GM12878 (cell line): ENCODE measurements around the gene RPL13A. TPM values are rescaled to one million over a fixed set of nuclear protein-coding genes. Genes with fewer than 3 reads are reported as not detected.
A peak's percentile ranks its signal among the peaks of the same experiment; 100 is the strongest.

Experiments
- BHLHE40 ChIP-seq, 2 experiments: fragments of 450-650 bp in 1 of 2; IDR thresholded peaks; 2 replicates each; pipeline ENCODE4 v1.6.1; 2011 to 2017; ENCODE audit warnings: low read depth in 2 of 2, borderline replicate concordance in 1 of 2, improper control_type of control experiment in 1 of 2, low read length in 1 of 2, mild to moderate bottlenecking in 1 of 2
- CHD4 ChIP-seq: fragments of 200-600 bp; sonication (generic); IDR thresholded peaks from 2 replicates; pipeline ENCODE4 v1.6.1; 2016; ENCODE audit warnings: mild to moderate bottlenecking
- LARP7 ChIP-seq: fragments of 450-650 bp; IDR thresholded peaks from 2 replicates; pipeline ENCODE4 v1.6.1; 2017; ENCODE audit warnings: mild to moderate bottlenecking
- MYC ChIP-seq: IDR thresholded peaks from 2 replicates; pipeline ENCODE4 v1.6.1; 2011; ENCODE audit warnings: mild to moderate bottlenecking, low read length, moderate library complexity, inconsistent platforms; ENCODE audit not compliant: insufficient read depth, insufficient replicate concordance, insufficient read length, severe bottlenecking
- NFIC ChIP-seq: IDR thresholded peaks from 2 replicates; pipeline ENCODE4 v1.6.1; 2012; ENCODE audit warnings: low read depth, mild to moderate bottlenecking, inconsistent platforms, low read length, moderate library complexity
- NR2F1 ChIP-seq: fragments of 450-650 bp; conservative IDR thresholded peaks from 2 replicates; pipeline ENCODE4 v1.6.1; 2017; ENCODE audit warnings: mild to moderate bottlenecking
- POLR2A ChIP-seq: IDR thresholded peaks from 2 replicates; pipeline ENCODE4 v1.6.1; 2011; ENCODE audit warnings: low read depth, mild to moderate bottlenecking, low read length
- POLR2AphosphoS5 ChIP-seq: IDR thresholded peaks from 2 replicates; pipeline ENCODE4 v1.6.1; 2011; ENCODE audit warnings: mild to moderate bottlenecking, low read length, inconsistent platforms
- RBBP5 ChIP-seq: fragments of 200-600 bp; sonication (generic); conservative IDR thresholded peaks from 2 replicates; pipeline ENCODE4 v1.6.1; 2016
- SIX5 ChIP-seq: IDR thresholded peaks from 2 replicates; pipeline ENCODE4 v1.6.1; 2011; ENCODE audit warnings: mild to moderate bottlenecking, low read depth, low read length, moderate library complexity; ENCODE audit not compliant: severe bottlenecking
- ZBED1 ChIP-seq: IDR thresholded peaks from 2 replicates; pipeline ENCODE4 v1.6.1; 2016; ENCODE audit warnings: borderline replicate concordance
- polyA plus RNA-seq, 11 experiments: library from polyadenylated mRNA; depleted of rRNA in 4 of 11; unstranded in 6 of 11; stranded (reverse) in 5 of 11; fragments of >200 nt; fragmentation: Nextera tagmentation in 4 of 11; fragmentation: Illumina TruSeq in 1 of 11; extraction: Ambion mirVana in 4 of 11; extraction: Trizol in 1 of 11; gene quantifications; 1 replicate in 1 of 11; 2 replicates in 10 of 11; pipeline versions ENCODE4 v1.2.1 to v1.2.3, GENCODE V29; 2011 to 2016; ENCODE audit warnings: inconsistent platforms in 2 of 11, missing spikeins in 2 of 11, low read depth in 1 of 11
- total RNA-seq, 4 experiments: library from RNA; depleted of rRNA in 3 of 4; stranded (reverse); fragments of >200 nt in 3 of 4; fragmentation: Illumina TruSeq in 1 of 4; extraction: Trizol in 1 of 4; gene quantifications; 2 replicates each; pipeline versions ENCODE4 v1.2.1 to v1.2.3, GENCODE V29; 2013 to 2021
- TF ChIP-seq, protein P1 (sequence below): fragments of 450-650 bp; formaldehyde crosslinking; IDR thresholded peaks from 2 replicates; pipeline ENCODE4 v1.5.0; 2022; ENCODE audit warnings: mild to moderate bottlenecking, missing genetic modification characterization
- TF ChIP-seq, protein P2 (sequence below): IDR thresholded peaks from 2 replicates; pipeline ENCODE4 v1.6.1; 2012; ENCODE audit warnings: low read depth, low read length, improper control_type of control experiment
- TF ChIP-seq, protein P3 (sequence below): fragments of 450-650 bp; IDR thresholded peaks from 2 replicates; pipeline ENCODE4 v1.6.1; 2016; ENCODE audit warnings: mild to moderate bottlenecking, moderate library complexity, borderline replicate concordance
- TF ChIP-seq, protein P4 (sequence below): IDR thresholded peaks from 2 replicates; pipeline ENCODE4 v1.6.1; 2012; ENCODE audit warnings: improper control_type of control experiment, low read depth, low read length; ENCODE audit not compliant: insufficient replicate concordance

Gene RPL13A
- total and polyA plus RNA-seq, 10 of the 15 experiments (the other 5 are each of a cell fraction or from before 2014, with no cell fraction given): 1,426 to 8,961 (median 4,266) TPM

DNA sequence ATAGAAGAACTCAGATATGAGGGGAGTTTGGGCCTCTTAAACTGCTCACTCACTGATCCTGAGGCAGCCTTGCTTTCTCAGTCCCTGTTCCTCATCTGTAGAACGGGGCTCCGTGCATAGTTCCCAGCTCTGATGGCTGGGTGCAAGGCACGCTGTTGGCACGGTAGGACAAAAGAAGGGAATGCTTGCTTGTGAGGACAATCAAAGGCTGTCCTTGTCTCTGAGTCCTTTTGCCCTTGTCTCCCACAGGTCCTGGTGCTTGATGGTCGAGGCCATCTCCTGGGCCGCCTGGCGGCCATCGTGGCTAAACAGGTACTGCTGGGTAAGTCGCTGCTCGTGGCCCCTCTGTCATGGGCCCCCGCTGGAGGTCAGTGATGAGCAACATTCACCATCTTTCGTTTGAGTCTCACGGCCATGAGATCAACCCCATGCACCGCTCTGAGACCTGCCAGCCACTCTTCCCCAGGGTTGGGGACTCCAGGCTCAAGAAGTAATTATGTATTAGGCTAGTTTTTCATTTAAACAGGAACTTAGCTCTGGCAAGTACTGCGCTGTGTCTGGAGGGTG lies 2.3 kb downstream of the RPL13A start (continued):
- TF ChIP-seq, protein P1, sequence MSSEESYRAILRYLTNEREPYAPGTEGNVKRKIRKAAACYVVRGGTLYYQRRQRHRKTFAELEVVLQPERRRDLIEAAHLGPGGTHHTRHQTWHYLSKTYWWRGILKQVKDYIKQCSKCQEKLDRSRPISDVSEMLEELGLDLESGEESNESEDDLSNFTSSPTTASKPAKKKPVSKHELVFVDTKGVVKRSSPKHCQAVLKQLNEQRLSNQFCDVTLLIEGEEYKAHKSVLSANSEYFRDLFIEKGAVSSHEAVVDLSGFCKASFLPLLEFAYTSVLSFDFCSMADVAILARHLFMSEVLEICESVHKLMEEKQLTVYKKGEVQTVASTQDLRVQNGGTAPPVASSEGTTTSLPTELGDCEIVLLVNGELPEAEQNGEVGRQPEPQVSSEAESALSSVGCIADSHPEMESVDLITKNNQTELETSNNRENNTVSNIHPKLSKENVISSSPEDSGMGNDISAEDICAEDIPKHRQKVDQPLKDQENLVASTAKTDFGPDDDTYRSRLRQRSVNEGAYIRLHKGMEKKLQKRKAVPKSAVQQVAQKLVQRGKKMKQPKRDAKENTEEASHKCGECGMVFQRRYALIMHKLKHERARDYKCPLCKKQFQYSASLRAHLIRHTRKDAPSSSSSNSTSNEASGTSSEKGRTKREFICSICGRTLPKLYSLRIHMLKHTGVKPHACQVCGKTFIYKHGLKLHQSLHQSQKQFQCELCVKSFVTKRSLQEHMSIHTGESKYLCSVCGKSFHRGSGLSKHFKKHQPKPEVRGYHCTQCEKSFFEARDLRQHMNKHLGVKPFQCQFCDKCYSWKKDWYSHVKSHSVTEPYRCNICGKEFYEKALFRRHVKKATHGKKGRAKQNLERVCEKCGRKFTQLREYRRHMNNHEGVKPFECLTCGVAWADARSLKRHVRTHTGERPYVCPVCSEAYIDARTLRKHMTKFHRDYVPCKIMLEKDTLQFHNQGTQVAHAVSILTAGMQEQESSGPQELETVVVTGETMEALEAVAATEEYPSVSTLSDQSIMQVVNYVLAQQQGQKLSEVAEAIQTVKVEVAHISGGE (CRISPR knock-in tag): no peak
- TF ChIP-seq, protein P2, sequence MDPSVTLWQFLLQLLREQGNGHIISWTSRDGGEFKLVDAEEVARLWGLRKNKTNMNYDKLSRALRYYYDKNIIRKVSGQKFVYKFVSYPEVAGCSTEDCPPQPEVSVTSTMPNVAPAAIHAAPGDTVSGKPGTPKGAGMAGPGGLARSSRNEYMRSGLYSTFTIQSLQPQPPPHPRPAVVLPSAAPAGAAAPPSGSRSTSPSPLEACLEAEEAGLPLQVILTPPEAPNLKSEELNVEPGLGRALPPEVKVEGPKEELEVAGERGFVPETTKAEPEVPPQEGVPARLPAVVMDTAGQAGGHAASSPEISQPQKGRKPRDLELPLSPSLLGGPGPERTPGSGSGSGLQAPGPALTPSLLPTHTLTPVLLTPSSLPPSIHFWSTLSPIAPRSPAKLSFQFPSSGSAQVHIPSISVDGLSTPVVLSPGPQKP: no peak
- TF ChIP-seq ZBED1: peak; percentile 49; the same call in 1 of the 2 replicates
- no peak for TF ChIP-seq NFIC
- no peak for TF ChIP-seq MYC
- no peak for TF ChIP-seq SIX5
- peak; percentile 25 for TF ChIP-seq LARP7
- no peak for TF ChIP-seq CHD4
- 0 out of 2 replicates have a peak, but pooled peaks have one; percentile 21 for TF ChIP-seq NR2F1
- TF ChIP-seq, protein P3, sequence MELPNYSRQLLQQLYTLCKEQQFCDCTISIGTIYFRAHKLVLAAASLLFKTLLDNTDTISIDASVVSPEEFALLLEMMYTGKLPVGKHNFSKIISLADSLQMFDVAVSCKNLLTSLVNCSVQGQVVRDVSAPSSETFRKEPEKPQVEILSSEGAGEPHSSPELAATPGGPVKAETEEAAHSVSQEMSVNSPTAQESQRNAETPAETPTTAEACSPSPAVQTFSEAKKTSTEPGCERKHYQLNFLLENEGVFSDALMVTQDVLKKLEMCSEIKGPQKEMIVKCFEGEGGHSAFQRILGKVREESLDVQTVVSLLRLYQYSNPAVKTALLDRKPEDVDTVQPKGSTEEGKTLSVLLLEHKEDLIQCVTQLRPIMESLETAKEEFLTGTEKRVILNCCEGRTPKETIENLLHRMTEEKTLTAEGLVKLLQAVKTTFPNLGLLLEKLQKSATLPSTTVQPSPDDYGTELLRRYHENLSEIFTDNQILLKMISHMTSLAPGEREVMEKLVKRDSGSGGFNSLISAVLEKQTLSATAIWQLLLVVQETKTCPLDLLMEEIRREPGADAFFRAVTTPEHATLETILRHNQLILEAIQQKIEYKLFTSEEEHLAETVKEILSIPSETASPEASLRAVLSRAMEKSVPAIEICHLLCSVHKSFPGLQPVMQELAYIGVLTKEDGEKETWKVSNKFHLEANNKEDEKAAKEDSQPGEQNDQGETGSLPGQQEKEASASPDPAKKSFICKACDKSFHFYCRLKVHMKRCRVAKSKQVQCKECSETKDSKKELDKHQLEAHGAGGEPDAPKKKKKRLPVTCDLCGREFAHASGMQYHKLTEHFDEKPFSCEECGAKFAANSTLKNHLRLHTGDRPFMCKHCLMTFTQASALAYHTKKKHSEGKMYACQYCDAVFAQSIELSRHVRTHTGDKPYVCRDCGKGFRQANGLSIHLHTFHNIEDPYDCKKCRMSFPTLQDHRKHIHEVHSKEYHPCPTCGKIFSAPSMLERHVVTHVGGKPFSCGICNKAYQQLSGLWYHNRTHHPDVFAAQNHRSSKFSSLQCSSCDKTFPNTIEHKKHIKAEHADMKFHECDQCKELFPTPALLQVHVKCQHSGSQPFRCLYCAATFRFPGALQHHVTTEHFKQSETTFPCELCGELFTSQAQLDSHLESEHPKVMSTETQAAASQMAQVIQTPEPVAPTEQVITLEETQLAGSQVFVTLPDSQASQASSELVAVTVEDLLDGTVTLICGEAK: no peak
- TF ChIP-seq, protein P4, sequence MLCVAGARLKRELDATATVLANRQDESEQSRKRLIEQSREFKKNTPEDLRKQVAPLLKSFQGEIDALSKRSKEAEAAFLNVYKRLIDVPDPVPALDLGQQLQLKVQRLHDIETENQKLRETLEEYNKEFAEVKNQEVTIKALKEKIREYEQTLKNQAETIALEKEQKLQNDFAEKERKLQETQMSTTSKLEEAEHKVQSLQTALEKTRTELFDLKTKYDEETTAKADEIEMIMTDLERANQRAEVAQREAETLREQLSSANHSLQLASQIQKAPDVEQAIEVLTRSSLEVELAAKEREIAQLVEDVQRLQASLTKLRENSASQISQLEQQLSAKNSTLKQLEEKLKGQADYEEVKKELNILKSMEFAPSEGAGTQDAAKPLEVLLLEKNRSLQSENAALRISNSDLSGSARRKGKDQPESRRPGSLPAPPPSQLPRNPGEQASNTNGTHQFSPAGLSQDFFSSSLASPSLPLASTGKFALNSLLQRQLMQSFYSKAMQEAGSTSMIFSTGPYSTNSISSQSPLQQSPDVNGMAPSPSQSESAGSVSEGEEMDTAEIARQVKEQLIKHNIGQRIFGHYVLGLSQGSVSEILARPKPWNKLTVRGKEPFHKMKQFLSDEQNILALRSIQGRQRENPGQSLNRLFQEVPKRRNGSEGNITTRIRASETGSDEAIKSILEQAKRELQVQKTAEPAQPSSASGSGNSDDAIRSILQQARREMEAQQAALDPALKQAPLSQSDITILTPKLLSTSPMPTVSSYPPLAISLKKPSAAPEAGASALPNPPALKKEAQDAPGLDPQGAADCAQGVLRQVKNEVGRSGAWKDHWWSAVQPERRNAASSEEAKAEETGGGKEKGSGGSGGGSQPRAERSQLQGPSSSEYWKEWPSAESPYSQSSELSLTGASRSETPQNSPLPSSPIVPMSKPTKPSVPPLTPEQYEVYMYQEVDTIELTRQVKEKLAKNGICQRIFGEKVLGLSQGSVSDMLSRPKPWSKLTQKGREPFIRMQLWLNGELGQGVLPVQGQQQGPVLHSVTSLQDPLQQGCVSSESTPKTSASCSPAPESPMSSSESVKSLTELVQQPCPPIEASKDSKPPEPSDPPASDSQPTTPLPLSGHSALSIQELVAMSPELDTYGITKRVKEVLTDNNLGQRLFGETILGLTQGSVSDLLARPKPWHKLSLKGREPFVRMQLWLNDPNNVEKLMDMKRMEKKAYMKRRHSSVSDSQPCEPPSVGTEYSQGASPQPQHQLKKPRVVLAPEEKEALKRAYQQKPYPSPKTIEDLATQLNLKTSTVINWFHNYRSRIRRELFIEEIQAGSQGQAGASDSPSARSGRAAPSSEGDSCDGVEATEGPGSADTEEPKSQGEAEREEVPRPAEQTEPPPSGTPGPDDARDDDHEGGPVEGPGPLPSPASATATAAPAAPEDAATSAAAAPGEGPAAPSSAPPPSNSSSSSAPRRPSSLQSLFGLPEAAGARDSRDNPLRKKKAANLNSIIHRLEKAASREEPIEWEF: no peak
- TF ChIP-seq BHLHE40 (IDR thresholded peaks at IDR 0.05; ENCODE audit: borderline replicate concordance in 1 of 2, low read depth in 2 of 2, low read length in 1 of 2): peak in 1 of 2 experiments; percentile 11; a peak in 1 of 4 replicates
- no peak for TF ChIP-seq RBBP5
- TF ChIP-seq POLR2A: peak; percentile 72
- TF ChIP-seq POLR2AphosphoS5: peak; percentile 89
